ENCODE data around the gene ZSWIM3. TPM values are rescaled to one million over a fixed set of nuclear protein-coding genes. Genes with fewer than 3 reads are reported as not detected.

Gene ZSWIM3
- total RNA-seq, 2 donors from 2014 or later: 7.1 to 7.6 TPM

GRCh38 chr20:45911486-45912343 lies 54.3 kb downstream of the ZSWIM3 start, which contains the start of gene PLTP:
Gene PLTP (minus strand): TSS chr20:45912155. CDS start chr20:45911452, 703 bp downstream.
- Mint-ChIP-seq H3K9me3 (no peaks in the 10 kb centered on the region), H3K27me3 (peaks cover 3% of the 10 kb centered on the region), H3K36me3 (ENCODE audit: low read depth) (no peaks in the 10 kb centered on the region), H3K4me1 (peaks cover 7% of the 10 kb centered on the region), H3K4me3 (peak within 1 kb of the TSS; percentile 66), H3K27ac (peak within 1 kb of the TSS; percentile 55)
- ATAC-seq (replicated peaks): no peak

DNA sequence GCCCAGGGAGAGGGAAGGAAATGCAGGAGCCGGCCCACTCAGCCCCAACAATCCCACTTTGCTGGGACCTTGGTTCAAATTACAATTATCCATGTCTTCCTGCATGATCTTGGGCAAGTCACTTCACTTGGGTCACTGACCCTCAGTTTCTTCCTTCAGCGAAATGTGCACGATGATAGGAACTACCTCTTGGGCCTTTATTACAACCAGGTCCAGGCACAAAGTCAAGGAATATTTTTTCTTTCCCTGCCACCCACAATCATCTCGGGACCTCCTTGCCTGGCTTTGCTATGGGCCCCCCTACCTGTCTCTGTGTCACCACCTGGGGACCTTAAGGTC lies 54.9 kb downstream of the ZSWIM3 start:
- peaks cover 7% of the 10 kb centered on the region for H3K4me1 Mint-ChIP-seq
- H3K36me3 Mint-ChIP-seq (ENCODE audit: low read depth): no peaks in the 10 kb centered on the region
- H3K4me3 Mint-ChIP-seq: peak overlapping the region; percentile 66
- H3K27me3 Mint-ChIP-seq: peaks cover 6% of the 10 kb centered on the region
- H3K9me3 Mint-ChIP-seq: no peaks in the 10 kb centered on the region
- no peak for ATAC-seq (replicated peaks)
- no peak overlapping the region for H3K27ac Mint-ChIP-seq

DNA sequence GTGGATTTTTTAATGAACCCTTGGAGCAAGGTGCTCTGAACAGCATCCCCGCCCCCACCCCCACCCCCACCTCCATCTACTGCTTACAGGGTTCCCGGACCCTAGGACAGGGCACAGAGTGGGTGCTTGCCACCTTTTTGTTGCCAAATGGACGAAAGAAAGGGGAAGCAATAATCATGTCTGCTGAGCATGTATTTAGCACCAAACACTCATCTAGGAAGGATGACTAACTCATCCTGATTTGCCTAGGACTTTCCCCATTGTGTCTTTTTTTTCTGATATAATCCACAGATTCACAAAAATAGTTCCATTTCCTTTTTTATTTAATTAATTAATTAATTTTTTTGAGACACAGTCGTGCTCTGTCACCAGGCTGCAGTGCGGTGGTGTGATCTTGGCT lies 55.7 kb downstream of the ZSWIM3 start:
- peak; percentile 17 for ATAC-seq (replicated peaks)
- Mint-ChIP-seq H3K4me3 (peak overlapping the region; percentile 54), H3K4me1 (peaks cover 7% of the 10 kb centered on the region), H3K36me3 (ENCODE audit: low read depth) (no peaks in the 10 kb centered on the region), H3K9me3 (no peaks in the 10 kb centered on the region), H3K27ac (no peak overlapping the region), H3K27me3 (peaks cover 6% of the 10 kb centered on the region)

DNA sequence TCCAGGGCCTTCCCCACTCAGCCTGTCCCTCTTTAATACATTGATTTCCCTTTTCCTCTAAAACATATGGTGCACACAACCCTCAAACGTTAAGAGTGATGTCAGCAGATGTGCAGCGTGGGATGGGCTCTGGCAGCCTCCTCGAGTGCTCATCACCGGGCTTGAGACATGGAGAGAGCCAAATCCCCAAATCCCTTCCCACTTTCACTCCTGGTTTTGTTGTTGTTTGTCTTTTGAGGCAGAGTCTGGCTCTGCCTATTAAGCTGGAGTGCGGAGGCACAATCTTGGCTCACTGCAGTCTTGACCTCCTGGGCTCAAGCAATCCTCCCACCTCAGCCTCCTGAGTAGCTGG lies 60.4 kb downstream of the ZSWIM3 start:
- ATAC-seq (replicated peaks): no peak
- Mint-ChIP-seq H3K27ac (no peak overlapping the region), H3K4me1 (no peaks in the 10 kb centered on the region), H3K27me3 (peaks cover 6% of the 10 kb centered on the region), H3K9me3 (no peaks in the 10 kb centered on the region), H3K4me3 (no peak overlapping the region), H3K36me3 (ENCODE audit: low read depth) (no peaks in the 10 kb centered on the region)

GRCh38 chr20:45918182-45918737 lies 60.8 kb downstream of the ZSWIM3 start:
- no peak for ATAC-seq (replicated peaks)
- Mint-ChIP-seq H3K4me1 (no peaks in the 10 kb centered on the region), H3K36me3 (ENCODE audit: low read depth) (no peaks in the 10 kb centered on the region), H3K27me3 (peaks cover 6% of the 10 kb centered on the region), H3K9me3 (no peaks in the 10 kb centered on the region), H3K27ac (no peak overlapping the region), H3K4me3 (no peak overlapping the region)

- Mint-ChIP-seq H3K4me1 (no peaks in the 10 kb centered on the region), H3K27ac (no peak overlapping the region), H3K36me3 (ENCODE audit: low read depth) (no peaks in the 10 kb centered on the region), H3K27me3 (peaks cover 6% of the 10 kb centered on the region), H3K4me3 (no peak overlapping the region), H3K9me3 (no peaks in the 10 kb centered on the region)
- no peak for ATAC-seq (replicated peaks)
Observed at GRCh38 chr20:45918779-45919537, 61.5 kb downstream of the ZSWIM3 start.

- Mint-ChIP-seq H3K4me3 (no peak overlapping the region), H3K27me3 (peaks cover 6% of the 10 kb centered on the region), H3K36me3 (ENCODE audit: low read depth) (no peaks in the 10 kb centered on the region), H3K9me3 (no peaks in the 10 kb centered on the region), H3K27ac (no peak overlapping the region), H3K4me1 (no peaks in the 10 kb centered on the region)
- ATAC-seq (replicated peaks): no peak
Observed at GRCh38 chr20:45919542-45920399, 62.4 kb downstream of the ZSWIM3 start.

GRCh38 chr20:45920462-45921336 lies 63.3 kb downstream of the ZSWIM3 start:
- Mint-ChIP-seq H3K36me3 (ENCODE audit: low read depth) (no peaks in the 10 kb centered on the region), H3K9me3 (no peaks in the 10 kb centered on the region), H3K27me3 (peaks cover 6% of the 10 kb centered on the region), H3K4me3 (no peak overlapping the region), H3K4me1 (no peaks in the 10 kb centered on the region), H3K27ac (no peak overlapping the region)
- no peak for ATAC-seq (replicated peaks)

DNA sequence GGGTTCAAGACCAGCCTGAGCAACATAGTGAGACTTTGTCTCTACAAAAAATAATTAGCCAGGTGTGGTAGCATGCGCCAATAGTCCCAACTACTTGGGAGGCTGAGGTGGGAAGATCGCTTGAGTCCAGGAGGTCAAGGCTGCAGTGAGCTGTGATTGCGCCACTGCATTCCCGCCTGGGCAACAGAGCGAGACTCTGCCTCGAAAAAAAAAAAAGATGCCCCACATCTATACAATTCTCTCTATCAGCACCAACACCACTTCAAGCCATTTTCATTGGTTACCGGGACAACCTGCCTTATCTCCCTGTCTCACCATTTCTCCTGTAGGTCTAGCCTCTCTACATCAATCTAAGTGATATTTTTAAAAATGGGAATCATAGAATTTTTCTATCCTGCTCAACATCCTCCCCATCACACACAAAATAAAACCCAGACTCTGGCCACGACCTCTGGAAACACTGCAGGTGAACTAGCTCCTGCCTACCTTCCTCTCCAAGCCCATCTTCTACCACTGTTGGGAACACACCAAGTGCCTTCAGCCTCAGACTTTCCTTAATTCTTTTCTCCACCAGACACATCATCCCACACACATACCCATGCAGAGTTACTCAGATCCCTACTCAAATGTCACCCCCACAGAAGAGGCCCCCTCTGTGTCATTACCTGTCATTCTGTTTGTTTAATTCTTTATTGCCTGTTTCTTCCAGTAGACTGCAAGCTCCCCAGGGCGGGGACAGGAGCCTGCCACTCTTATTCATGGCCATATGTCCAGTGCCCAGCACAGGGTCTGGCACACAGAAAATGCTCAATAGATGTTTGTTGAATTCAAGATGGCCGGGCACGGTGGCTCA lies 64.1 kb downstream of the ZSWIM3 start:
- ATAC-seq (replicated peaks): peak; percentile 47
- H3K27me3 Mint-ChIP-seq: peaks cover 3% of the 10 kb centered on the region
- H3K36me3 Mint-ChIP-seq (ENCODE audit: low read depth): no peaks in the 10 kb centered on the region
- no peaks in the 10 kb centered on the region for H3K4me1 Mint-ChIP-seq
- no peak overlapping the region for H3K4me3 Mint-ChIP-seq
- H3K27ac Mint-ChIP-seq: no peak overlapping the region
- H3K9me3 Mint-ChIP-seq: no peaks in the 10 kb centered on the region

GRCh38 chr20:45924391-45925261 lies 67.2 kb downstream of the ZSWIM3 start:
- Mint-ChIP-seq H3K27me3 (no peaks in the 10 kb centered on the region), H3K9me3 (no peaks in the 10 kb centered on the region), H3K4me1 (no peaks in the 10 kb centered on the region), H3K36me3 (ENCODE audit: low read depth) (no peaks in the 10 kb centered on the region), H3K27ac (peak overlapping the region; percentile 58), H3K4me3 (no peak overlapping the region)
- no peak for ATAC-seq (replicated peaks)

DNA sequence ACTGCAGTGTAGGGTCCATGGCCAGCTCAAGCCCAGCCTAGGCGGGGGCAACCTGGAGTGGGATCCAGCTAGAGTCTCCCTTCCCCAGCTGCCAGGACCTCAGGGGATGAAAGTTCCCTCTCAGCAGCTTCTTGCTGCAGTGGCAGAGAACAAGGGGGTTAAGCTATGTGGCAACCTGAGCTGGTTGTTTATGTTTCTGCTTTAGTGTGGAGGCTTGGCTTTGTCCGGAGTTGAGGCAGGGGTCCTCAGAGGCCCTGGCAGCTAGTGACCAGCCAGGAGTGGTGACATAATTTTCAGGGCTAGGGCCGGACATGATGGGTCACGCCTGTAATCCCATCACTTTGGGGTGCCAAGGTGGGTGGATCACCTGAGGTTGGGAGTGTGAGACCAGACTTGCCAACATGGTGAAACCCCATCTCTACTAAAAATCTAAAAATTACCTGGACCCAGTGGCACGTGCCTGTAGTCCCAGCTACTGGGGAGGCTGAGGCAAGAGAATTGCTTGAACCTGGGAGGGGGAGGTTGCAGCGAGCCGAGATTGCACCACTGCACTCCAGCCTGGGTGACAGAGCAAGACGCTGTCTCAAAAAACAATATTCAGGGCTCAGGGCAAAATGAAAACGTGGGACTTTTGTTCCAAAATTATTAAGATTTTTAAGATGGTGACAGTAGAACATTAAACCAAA lies 68.5 kb downstream of the ZSWIM3 start:
- H3K36me3 Mint-ChIP-seq (ENCODE audit: low read depth): no peaks in the 10 kb centered on the region

DNA sequence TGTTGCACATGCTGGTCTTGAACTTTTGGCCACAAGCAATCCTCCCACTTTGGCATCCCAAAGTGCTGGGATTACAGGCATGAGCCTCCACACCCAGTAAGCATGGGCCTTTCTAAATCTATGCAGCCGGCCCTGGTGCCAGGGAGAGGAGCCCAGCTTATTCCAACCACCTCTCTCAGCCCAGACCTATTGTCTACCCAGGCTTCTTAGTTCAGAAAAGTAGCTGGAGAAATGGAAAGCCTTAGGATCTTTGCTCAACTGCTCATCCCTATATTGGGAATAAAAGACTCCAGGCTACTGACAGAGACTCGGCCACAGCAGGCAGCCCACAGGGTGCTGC lies 69.3 kb downstream of the ZSWIM3 start:
- no peaks in the 10 kb centered on the region for H3K4me1 Mint-ChIP-seq
- H3K36me3 Mint-ChIP-seq (ENCODE audit: low read depth): no peaks in the 10 kb centered on the region
- ATAC-seq (replicated peaks): no peak
- H3K27me3 Mint-ChIP-seq: no peaks in the 10 kb centered on the region
- H3K27ac Mint-ChIP-seq: no peak overlapping the region
- no peak overlapping the region for H3K4me3 Mint-ChIP-seq
- no peaks in the 10 kb centered on the region for H3K9me3 Mint-ChIP-seq

More for the DNA sequence above, 68.5 kb downstream of the ZSWIM3 start:
- no peak overlapping the region for H3K4me3 Mint-ChIP-seq
- no peaks in the 10 kb centered on the region for H3K4me1 Mint-ChIP-seq
- H3K27me3 Mint-ChIP-seq: no peaks in the 10 kb centered on the region
- no peak overlapping the region for H3K27ac Mint-ChIP-seq
- no peak for ATAC-seq (replicated peaks)
- no peaks in the 10 kb centered on the region for H3K9me3 Mint-ChIP-seq

Measured in activated T-helper 17 cell treated with anti-CD3 and anti-CD28 coated beads, Interleukin-2, amount 50 U/mL, for 72 hours (primary cell).